GM18909 (cell line): ENCODE measurements around the gene UNG.
"Not testable (repeated sequence)": the region's sequence is repeated elsewhere in the genome, so short reads cannot be mapped to it uniquely, and the experiment has no call there.

ENCODE experiments used
- ATAC-seq: cut with Tn5 transposase; IDR thresholded peaks from one replicate; pipeline ENCODE4 v1.9.1; 2021; ENCODE audit warnings: mild to moderate bottlenecking; ENCODE audit not compliant: unreplicated experiment, poor library complexity

Gene UNG

DNA sequence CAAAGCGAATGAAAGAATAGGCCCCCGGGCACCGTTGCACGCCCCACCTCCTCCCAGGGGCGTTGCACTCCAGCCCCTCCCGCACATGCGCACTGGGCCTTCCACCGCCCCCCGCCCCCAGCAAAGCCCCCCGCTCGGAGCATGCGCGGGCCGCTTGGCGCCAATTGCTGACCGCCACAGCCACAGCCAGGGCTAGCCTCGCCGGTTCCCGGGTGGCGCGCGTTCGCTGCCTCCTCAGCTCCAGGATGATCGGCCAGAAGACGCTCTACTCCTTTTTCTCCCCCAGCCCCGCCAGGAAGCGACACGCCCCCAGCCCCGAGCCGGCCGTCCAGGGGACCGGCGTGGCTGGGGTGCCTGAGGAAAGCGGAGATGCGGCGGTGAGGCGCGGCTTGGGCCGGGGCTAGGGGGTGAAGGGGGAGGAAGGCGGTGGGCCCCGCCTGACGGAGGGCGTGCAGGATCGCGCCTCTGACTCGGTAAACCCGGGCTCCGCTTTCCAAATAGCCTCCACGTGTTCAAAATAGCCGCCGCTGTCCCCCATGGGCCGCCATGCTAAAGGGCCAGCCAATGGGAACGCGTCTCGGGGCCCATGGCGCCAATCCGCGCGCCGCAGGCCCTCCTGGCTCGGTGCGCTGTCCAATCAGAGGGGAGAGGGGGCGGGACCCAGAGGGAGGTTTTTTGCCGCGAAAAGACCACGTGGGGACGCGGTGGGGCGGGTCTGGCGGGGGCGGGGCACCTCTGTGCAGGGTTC is at the start of gene UNG:
TSS of gene UNG (plus strand) at position 163 of the 748 bp plus-strand sequence. CDS start at position 246, 83 bp downstream.
- peak; percentile 86 for ATAC-seq

DNA sequence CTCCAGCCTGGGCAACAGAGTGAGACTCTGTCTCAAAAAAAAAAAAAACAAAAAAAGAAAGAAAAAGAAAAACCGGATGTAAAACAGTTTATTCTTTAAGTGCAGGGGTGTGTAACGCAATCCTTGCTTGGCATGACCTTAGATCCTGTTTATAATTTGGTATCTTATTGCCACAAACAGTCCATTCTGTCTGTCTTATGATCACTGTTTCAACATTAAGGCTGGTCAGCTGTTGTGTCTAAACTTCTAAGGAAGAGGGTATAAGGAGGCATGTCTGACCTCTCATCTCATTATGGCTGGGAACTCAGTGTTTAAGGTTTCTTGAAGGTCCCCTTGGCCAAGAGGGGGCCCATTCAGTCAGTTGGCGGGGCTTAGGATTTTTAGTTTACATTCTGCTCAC is 48.7 kb upstream of the UNG start:
- ATAC-seq, result not testable (repeated sequence)

- ATAC-seq, result not testable (repeated sequence)
These were observed 47.6 kb upstream of the UNG start for GRCh38 chr12:109049794-109050193.

- no peak for ATAC-seq
These were observed 45.3 kb upstream of the UNG start for GRCh38 chr12:109052097-109052413.

GRCh38 chr12:109052414-109053323 is 44.7 kb upstream of the UNG start, which contains the start of gene USP30:
TSS of gene USP30 (plus strand) at chr12:109052576. CDS start at chr12:109052679, 103 bp downstream.
- ATAC-seq, result peak; percentile 75

DNA sequence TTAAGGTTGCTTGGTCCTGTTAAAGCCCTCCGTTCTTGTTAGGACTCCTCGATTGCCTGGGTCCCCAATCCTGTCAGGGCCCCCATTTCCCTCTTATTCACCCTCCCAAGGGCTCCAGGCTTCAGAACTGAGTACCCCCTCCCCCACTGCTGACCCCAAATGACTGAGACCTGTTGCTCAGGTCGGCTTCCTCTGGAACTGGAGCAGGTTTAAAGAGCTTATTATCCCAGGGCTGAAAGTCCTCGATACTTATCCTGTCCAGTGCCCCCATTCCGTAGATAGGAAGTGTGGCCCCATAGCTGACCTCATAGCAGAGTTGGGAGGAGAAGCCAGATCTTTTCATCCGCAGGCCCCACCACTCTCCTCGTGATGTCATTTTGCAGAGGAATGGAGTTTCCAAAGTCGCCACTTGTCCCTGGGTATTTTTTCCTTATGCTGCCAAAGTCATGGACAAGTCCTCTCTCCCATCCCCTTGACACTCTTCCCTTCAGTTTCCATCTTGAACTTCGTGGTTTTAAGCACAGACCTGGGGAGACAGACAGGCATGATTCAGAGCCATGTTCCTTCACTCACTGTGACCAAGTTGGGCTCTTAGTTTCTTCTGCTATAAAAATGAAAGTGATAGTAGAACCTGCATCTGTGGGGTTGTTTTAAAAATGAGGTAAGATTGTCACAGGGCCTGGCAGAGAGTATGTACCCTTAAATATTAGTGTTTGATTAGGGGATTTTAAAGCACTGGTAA is 43.8 kb upstream of the UNG start:
- peak; percentile 46 for ATAC-seq

DNA sequence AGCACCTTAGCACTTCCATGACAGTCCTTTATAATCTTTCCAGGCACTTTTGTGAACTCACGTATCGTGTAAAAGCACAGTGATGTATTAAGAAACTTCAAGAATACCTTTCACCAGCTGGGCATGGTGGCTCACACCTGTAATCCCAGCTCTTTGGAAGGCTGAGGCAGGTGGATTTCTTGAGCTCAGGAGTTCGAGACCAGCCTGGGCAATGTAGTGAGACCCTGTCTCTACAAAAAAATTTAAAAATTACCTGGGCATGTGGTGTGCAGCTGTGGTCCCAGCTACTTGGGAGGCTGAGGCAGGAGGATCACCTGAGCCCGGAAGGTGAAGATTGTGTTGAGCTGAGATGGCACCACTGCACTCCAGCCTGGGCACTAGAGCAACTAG is 43.3 kb upstream of the UNG start:
- peak; percentile 5 for ATAC-seq

DNA sequence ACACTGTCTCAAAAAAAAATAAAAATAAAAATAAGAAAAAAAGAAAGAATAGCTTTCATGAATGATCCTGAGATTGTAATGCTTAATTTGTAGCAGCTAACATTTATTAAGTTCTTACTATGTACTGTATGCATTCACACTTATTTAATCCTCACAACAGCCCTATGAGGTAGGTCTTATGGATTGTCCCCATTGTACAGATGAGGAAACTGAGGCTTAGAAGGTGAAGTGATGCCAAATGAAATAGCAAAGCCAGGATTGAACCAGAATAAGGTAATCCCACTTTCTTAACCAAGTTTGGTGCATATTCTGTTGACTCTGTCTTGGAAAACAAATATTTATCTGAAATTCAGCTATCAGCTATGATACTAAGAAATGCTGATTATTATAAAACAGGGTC is 42.9 kb upstream of the UNG start:
- no peak for ATAC-seq

DNA sequence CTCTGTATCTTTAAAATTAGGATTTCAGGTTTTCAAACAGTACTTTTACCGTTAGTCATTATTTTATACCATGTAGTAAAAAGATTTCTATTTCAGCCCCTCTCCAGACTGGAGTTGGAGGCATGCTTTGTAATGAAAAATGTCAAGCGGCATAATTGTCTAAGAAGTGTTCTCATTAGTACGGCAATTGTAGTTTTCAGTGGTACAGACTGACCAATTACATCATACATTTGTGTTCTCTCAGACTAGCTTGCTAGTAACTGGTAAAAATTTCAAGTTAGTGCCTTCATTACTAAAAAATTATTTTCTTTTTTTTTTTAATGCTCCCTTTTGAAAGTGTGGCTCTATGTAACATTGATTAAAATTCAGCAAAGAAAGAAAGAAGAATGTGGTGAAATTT is 40.5 kb upstream of the UNG start:
- no peak for ATAC-seq

- ATAC-seq, result no peak
These were observed 40.0 kb upstream of the UNG start for GRCh38 chr12:109057376-109057775.

GRCh38 chr12:109058773-109059172 is 38.6 kb upstream of the UNG start:
- no peak for ATAC-seq

DNA sequence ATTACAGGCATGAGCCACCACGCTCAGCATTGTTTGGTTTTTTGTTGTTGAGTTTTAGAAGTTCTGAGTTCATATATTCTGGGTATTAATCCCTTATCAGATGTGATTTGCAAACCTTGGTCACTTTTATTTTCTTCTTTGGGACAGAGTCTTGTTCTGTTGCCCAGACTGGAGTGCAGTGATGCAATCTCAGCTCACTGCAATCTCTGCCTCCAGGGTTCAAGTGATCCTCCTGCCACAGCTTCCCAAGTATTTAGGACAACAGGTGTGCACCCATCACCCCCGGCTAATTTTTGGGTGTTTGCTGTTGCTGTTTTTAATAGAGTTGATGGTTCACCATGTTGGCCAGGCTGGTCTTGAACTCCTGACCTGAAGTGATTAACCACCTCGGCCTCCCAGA is 33.3 kb upstream of the UNG start:
- no peak for ATAC-seq

DNA sequence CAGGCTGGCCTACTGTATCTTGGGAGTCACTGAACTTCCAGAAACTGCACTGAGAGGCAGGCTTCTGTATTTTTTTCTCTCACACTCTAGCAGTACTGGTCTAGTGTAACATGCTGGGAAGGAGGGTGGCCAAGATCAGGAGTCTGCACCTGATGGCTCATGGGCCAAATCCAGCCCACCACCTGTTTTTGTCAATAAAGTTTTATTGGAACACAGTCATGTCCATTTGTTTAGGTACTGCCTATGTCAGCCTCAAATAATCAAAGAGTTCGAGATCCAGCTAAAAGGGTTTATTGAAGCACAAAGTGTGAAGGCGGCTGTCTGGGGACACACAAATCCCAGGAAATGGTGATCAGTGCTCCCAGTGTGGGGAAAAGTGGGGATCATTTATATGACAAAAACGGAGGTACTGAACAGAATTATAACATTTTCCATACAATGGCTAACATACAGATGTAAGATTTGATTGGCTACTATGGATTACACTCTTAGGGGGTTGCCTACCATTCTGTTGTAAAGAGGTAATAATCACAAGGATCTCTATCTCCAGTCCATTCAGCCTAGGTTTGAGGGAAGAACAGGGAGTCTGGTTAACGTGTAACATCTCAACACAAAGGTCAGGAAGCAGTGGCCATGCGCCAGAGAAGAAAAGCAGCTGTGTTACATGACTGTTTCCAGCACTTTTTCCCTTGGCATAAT is 32.1 kb upstream of the UNG start:
- ATAC-seq, result no peak

DNA sequence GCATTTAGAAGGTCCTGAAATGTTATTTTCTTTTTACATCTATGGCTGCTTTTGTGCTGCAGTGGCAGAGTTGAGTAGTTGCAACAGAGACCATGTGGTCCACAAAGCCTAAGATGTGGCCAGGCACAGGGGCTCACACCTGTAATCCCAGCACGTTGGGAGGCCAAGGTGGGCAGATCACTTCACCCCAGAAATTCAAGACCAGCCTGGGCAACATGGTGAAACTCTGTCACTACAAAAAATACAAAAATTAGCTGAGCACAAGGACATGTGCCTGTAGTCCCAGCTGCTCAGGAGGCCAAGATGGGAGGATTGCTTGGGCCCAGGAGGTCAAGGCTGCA is 31.6 kb upstream of the UNG start:
- no peak for ATAC-seq

GRCh38 chr12:109069307-109070271 is 27.8 kb upstream of the UNG start:
- no peak for ATAC-seq

DNA sequence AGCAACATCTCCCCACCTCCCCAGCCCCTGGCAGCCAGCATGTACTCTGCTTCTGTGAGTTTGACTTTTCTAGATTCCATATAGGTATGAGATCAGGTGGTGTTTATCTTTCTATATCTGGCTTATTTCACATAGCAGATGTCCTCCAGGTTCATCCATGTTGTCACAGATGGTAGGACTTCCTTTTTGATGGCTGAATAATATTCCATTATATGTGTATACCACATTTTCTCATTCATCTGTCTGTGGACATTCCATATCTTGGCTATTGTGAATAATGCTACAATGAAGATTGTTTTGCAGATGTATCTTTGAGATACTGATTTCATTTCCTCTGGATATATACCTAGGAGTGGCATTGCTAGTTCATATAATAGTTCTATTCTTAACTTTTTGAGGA is 22.5 kb upstream of the UNG start:
- no peak for ATAC-seq

DNA sequence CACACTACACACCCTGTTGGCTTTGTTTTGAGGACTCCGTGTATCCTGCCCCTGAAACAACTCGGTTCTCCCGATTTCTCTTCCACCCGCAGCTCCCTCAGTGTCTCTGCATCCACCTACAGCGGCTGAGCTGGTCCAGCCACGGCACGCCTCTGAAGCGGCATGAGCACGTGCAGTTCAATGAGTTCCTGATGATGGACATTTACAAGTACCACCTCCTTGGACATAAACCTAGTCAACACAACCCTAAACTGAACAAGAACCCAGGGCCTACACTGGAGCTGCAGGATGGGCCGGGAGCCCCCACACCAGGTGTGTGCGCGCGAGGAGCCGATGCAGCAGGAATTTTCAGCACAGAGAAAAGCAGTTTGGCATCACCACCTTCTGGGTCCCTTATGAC is 14.6 kb upstream of the UNG start:
- ATAC-seq, result no peak

DNA sequence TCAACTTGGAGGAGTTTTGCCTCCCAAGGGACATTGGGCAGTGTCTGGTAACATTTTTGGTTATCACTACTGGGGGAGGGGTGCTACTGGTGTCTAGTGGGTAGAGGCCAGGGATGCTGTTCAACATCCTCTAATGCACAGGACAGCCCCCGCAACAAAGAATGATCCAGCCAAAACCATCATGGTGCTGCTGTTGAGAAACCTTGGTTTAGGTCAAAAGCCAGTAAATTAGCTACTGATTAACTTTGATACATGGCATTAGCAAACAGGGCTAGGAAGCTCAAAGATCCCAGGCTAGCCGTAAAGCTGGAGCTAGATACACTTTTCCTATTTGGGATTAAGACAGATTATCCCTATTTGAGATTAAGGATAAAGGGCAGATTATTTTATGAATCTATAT is 13.0 kb upstream of the UNG start:
- no peak for ATAC-seq

GRCh38 chr12:109085590-109085989 is 11.8 kb upstream of the UNG start:
- no peak for ATAC-seq
